HG03378 (cell line): ENCODE results near the gene NPHS1.
"Not testable (repeated sequence)": the region's sequence is repeated elsewhere in the genome, so short reads cannot be mapped to it uniquely, and the experiment has no call there.

Experiments used
- ATAC-seq: cut with Tn5 transposase; IDR thresholded peaks from one replicate; pipeline ENCODE4 v1.9.1; 2021; ENCODE audit warnings: mild to moderate bottlenecking, moderate library complexity; ENCODE audit not compliant: unreplicated experiment

NPHS1 gene

GRCh38 chr19:35852029-35852780 is at the start of gene NPHS1:
TSS of gene NPHS1 (minus strand) at chr19:35852504. CDS start at chr19:35851837, 667 bp downstream.
- no peak for ATAC-seq

- no peak for ATAC-seq
These were observed 48.8 kb upstream of the NPHS1 start for GRCh38 chr19:35901055-35901644.

GRCh38 chr19:35899547-35900214 is 47.4 kb upstream of the NPHS1 start:
- peak; percentile 22 for ATAC-seq

- no peak for ATAC-seq
These were observed 46.1 kb upstream of the NPHS1 start for GRCh38 chr19:35898499-35898809.

GRCh38 chr19:35897706-35898451 is 45.6 kb upstream of the NPHS1 start:
- ATAC-seq = no peak

GRCh38 chr19:35896643-35897040 is 44.3 kb upstream of the NPHS1 start:
- no peak for ATAC-seq

GRCh38 chr19:35895911-35896642 is 43.8 kb upstream of the NPHS1 start:
- no peak for ATAC-seq

- ATAC-seq = no peak
These were observed 42.0 kb upstream of the NPHS1 start for GRCh38 chr19:35894342-35894741.

GRCh38 chr19:35891819-35892218 is 39.5 kb upstream of the NPHS1 start:
- not testable (repeated sequence) for ATAC-seq

- no peak for ATAC-seq
These were observed 37.9 kb upstream of the NPHS1 start for GRCh38 chr19:35890113-35890650.

GRCh38 chr19:35889370-35890112 is 37.2 kb upstream of the NPHS1 start:
- no peak for ATAC-seq

GRCh38 chr19:35888398-35888797 is 36.1 kb upstream of the NPHS1 start:
- no peak for ATAC-seq

GRCh38 chr19:35887197-35887596 is 34.9 kb upstream of the NPHS1 start:
- ATAC-seq = no peak

- no peak for ATAC-seq
These were observed 33.6 kb upstream of the NPHS1 start for GRCh38 chr19:35885904-35886303.

GRCh38 chr19:35885225-35885738 is 33.0 kb upstream of the NPHS1 start:
- ATAC-seq = no peak

GRCh38 chr19:35883882-35884281 is 31.6 kb upstream of the NPHS1 start:
- no peak for ATAC-seq

GRCh38 chr19:35882114-35882832 is 30.0 kb upstream of the NPHS1 start:
- ATAC-seq = no peak

- ATAC-seq = no peak
These were observed 27.5 kb upstream of the NPHS1 start for GRCh38 chr19:35879770-35880317.

- ATAC-seq = no peak
These were observed 26.8 kb upstream of the NPHS1 start for GRCh38 chr19:35879068-35879467.
